ENCODE results near the gene SLCO6A1. TPM values are rescaled to one million over a fixed set of nuclear protein-coding genes. Genes with fewer than 3 reads are reported as not detected.

Gene SLCO6A1
- total RNA-seq, 1 experiment from 2014 or later = not detected

Other genes with a start within 250 kb of the SLCO6A1 start
- 0.05 TPM in 2 replicates for gene SLCO4C1, start 202.7 kb downstream of the SLCO6A1 start, total RNA-seq (2014; rRNA removed; shearing (Covaris generic))

Data from SK-MEL-5 (cell line).